H1 (cell line): Measurements from ENCODE around the gene TNS3. TPM values are rescaled to one million over a fixed set of nuclear protein-coding genes. Genes with fewer than 3 reads are reported as not detected.

Experiments
- ASH2L ChIP-seq: fragments of 200-600, 300-600 bp; sonication (generic); IDR thresholded peaks from one replicate; pipeline ENCODE4 v1.7.1; 2017; ENCODE audit warnings: low read length
- CHD7 ChIP-seq: fragments of 300-600 bp; sonication (generic); IDR thresholded peaks from 2 replicates; pipeline ENCODE4 v1.7.1; 2012; ENCODE audit warnings: low read length, moderate library complexity, mild to moderate bottlenecking, inconsistent platforms; ENCODE audit not compliant: insufficient replicate concordance
- NANOG ChIP-seq: IDR thresholded peaks from 2 replicates; pipeline ENCODE4 v1.6.1; 2011; ENCODE audit warnings: low read length, low read depth, mild to moderate bottlenecking, inconsistent platforms; ENCODE audit not compliant: insufficient read depth, poor library complexity, severe bottlenecking
- RNF2 ChIP-seq: fragments of 200-900, 300-1000 bp; sonication (generic); IDR thresholded peaks from 2 replicates; pipeline ENCODE4 v1.7.1; 2016; ENCODE audit warnings: borderline replicate concordance, low read depth, mild to moderate bottlenecking, antibody characterized with exemption, low read length; ENCODE audit not compliant: poor library complexity, severe bottlenecking; ENCODE audit errors: missing control alignments
- SIRT6 ChIP-seq: IDR thresholded peaks from one replicate; pipeline ENCODE4 v1.7.1; 2012; ENCODE audit warnings: low read length, inconsistent platforms
- SIX5 ChIP-seq: IDR thresholded peaks from 2 replicates; pipeline ENCODE4 v1.6.1; 2011; ENCODE audit warnings: mild to moderate bottlenecking, low read depth, low read length
- SUZ12 ChIP-seq: fragments of 200-600 bp; sonication (generic); IDR thresholded peaks from 2 replicates; pipeline ENCODE4 v1.6.1; 2012; ENCODE audit warnings: mild to moderate bottlenecking, inconsistent platforms, low read length, moderate library complexity, mixed read lengths
- TAF1 ChIP-seq: IDR thresholded peaks from 2 replicates; pipeline ENCODE4 v1.6.1; 2011; ENCODE audit warnings: mild to moderate bottlenecking, low read depth, low read length
- TBP ChIP-seq: IDR thresholded peaks from 2 replicates; pipeline ENCODE4 v1.6.1; 2011; ENCODE audit warnings: low read depth, low read length, improper control_type of control experiment
- YY1 ChIP-seq: IDR thresholded peaks from 2 replicates; pipeline ENCODE4 v1.6.1; 2011; ENCODE audit warnings: low read depth, mild to moderate bottlenecking, low read length
- polyA plus RNA-seq, 7 experiments: library from polyadenylated mRNA; depleted of rRNA in 3 of 7; stranded (reverse) in 5 of 7; unstranded in 2 of 7; fragments of >200 nt in 5 of 7; fragments of 200-250 nt in 2 of 7; gene quantifications; 1 replicate in 5 of 7; 2 replicates in 1 of 7; 4 replicates in 1 of 7; pipeline versions ENCODE4 v1.2.1 to v1.2.3, GENCODE V29; 2011 to 2013; ENCODE audit warnings: missing spikeins in 2 of 7, mixed read lengths in 2 of 7
- total RNA-seq: library from RNA; stranded (reverse); fragmentation: NEBNext Ultra II Directional; extraction: Animal tissue kit (Norgen Biotek cat#: 25700); gene quantifications from 2 replicates; pipeline ENCODE4 v1.2.1, GENCODE V29; 2021

The TNS3 gene
- total and polyA plus RNA-seq, 2 of the 8 experiments (the other 6 are each of a cell fraction or from before 2014, with no cell fraction given) = 11.9 to 24.2 TPM

GRCh38 chr7:47281966-47282643 lies 299.8 kb downstream of the TNS3 start (continued):
- TF ChIP-seq CHD7 (no peak), SIRT6 (no peak), ASH2L (no peak), YY1 (no peak), SUZ12 (no peak), TBP (no peak), TAF1 (no peak), RNF2 (no peak), SIX5 (no peak), NANOG (no peak)
